Measurements from ENCODE around the gene VPS41. TPM values are rescaled to one million over a fixed set of nuclear protein-coding genes. Genes with fewer than 3 reads are reported as not detected.

Gene VPS41
- total RNA-seq, 4 donors from 2014 or later, result 31.4 to 57.2 (median 49.1) TPM

DNA sequence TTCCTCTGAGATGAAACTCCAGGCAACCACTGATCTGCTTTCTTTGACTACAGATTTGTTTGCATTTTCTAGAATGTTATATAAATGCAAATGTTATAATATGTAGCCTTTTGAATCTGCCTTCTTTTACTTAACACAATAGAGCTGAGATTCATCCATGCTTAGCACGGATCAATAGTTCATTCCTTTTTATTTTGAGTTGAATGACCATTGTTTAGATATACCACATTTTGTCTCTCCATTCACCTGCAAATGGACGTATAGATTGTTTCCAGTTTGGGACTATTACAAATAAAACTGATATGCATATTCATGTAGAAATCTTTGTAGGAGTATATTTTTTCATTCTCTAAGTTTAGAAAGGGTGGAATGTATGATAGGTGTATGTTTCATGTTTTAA is 57.7 kb downstream of the VPS41 start:
- H3K36me3 ChIP-seq, result no peaks in the 10 kb centered on the region
- no peaks in the 10 kb centered on the region for H3K4me1 ChIP-seq
- DNase-seq, result no peak
- no peak overlapping the region for H3K4me3 ChIP-seq (replicated peaks in 1 of 3)
- intact Hi-C loops (cut with DNase I), result no loop called here
- no peaks in the 10 kb centered on the region for H3K9me3 ChIP-seq
- no peaks in the 10 kb centered on the region for H3K27me3 ChIP-seq
- H3K27ac ChIP-seq, result no peak overlapping the region
- 87 to 92% methylated on average over 2 of the region's 2 CpGs for WGBS, 2 donors
- TF ChIP-seq, protein P1, sequence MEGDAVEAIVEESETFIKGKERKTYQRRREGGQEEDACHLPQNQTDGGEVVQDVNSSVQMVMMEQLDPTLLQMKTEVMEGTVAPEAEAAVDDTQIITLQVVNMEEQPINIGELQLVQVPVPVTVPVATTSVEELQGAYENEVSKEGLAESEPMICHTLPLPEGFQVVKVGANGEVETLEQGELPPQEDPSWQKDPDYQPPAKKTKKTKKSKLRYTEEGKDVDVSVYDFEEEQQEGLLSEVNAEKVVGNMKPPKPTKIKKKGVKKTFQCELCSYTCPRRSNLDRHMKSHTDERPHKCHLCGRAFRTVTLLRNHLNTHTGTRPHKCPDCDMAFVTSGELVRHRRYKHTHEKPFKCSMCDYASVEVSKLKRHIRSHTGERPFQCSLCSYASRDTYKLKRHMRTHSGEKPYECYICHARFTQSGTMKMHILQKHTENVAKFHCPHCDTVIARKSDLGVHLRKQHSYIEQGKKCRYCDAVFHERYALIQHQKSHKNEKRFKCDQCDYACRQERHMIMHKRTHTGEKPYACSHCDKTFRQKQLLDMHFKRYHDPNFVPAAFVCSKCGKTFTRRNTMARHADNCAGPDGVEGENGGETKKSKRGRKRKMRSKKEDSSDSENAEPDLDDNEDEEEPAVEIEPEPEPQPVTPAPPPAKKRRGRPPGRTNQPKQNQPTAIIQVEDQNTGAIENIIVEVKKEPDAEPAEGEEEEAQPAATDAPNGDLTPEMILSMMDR (IDR thresholded peaks at IDR 0.05), result no peak
- TF ChIP-seq POLR2A (IDR thresholded peaks at IDR 0.05), result no peak

DNA sequence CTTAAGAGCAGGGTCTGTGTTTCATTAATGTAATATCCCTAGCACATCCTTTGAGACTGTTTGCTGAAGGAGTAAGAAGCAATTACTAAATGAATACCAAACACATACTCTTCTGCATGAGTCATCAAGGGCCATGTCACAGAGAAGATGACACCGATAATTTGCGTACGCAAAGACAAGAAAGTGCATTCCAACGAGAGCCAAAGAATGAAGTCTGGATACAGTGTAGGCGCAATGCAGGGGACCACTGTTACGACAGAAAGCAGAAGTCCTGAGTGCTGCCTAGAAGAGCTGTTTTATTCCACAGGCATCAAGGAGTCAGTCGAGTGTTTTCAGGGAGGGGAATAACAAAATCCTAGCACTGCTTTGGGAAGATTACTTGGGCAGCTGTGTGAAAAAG is 62.7 kb downstream of the VPS41 start:
- no peaks in the 10 kb centered on the region for H3K9me3 ChIP-seq
- no peak for DNase-seq
- TF ChIP-seq, protein P1 (IDR thresholded peaks at IDR 0.05), result no peak
- no peak for TF ChIP-seq POLR2A (IDR thresholded peaks at IDR 0.05)
- H3K27me3 ChIP-seq, result no peaks in the 10 kb centered on the region
- H3K4me1 ChIP-seq, result no peaks in the 10 kb centered on the region
- no peak overlapping the region for H3K27ac ChIP-seq
- WGBS, 2 donors, result 78 to 92% methylated on average over 7 of the region's 7 CpGs
- intact Hi-C loops (cut with DNase I), result no loop called here
- no peak overlapping the region for H3K4me3 ChIP-seq (replicated peaks in 1 of 3)
- H3K36me3 ChIP-seq, result no peaks in the 10 kb centered on the region

DNA sequence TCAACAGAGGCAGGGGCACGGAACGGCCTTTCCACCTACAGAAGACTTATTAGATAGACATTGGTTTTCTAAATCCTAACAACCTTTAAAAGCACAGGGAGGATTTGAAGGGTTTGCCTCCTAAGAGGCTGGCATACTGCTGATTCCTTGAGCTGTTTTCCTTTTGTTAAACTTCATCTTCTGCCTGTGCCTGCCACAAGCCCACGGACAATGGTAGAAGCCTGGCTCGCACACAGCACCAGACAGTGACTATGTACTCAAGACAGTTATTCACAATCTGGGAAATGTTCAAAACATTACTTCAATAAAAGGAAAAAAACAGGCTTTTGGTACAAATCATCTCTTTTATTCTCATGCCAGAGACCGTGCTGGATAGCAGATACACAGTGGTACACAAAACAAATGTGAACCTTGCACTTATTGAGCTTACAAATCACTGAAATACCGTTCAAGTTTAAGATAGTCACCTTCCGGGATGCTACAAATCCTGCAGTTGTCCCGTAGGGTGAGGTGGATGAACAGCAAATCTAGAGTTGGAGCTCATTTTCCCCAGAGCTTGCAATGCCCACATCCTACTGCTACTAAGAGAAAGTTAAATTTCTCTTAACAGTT is 63.9 kb downstream of the VPS41 start:
- DNase-seq, result no peak
- 93 to 95% methylated on average over 8 of the region's 8 CpGs for WGBS, 2 donors
- intact Hi-C loops (cut with DNase I), result no loop called here
- H3K27me3 ChIP-seq, result no peaks in the 10 kb centered on the region
- TF ChIP-seq, protein P1 (IDR thresholded peaks at IDR 0.05), result no peak
- no peak for TF ChIP-seq POLR2A (IDR thresholded peaks at IDR 0.05)
- no peak overlapping the region for H3K27ac ChIP-seq
- H3K4me1 ChIP-seq, result no peaks in the 10 kb centered on the region
- no peaks in the 10 kb centered on the region for H3K9me3 ChIP-seq
- no peaks in the 10 kb centered on the region for H3K36me3 ChIP-seq
- H3K4me3 ChIP-seq (replicated peaks in 1 of 3), result no peak overlapping the region

DNA sequence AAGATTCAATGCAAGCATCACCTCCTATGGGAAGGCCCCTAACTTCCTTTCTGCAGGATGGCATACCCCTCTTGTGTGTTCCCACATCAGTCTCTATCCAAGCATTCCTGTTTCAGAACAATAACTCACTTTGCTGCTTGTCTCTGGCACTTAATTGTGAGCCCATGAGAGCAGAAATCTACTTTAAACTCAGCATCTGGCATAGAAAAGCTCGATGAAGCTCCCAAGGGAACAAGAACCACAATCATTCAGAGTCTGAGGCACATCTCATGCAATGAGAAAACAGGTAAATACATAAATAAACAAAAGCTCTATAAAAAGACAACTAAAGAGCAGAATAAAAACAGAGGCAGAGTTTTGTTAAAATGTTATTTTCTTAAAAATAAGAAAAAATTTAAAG is 66.2 kb downstream of the VPS41 start:
- Histone ChIP-seq H3K27me3 (no peaks in the 10 kb centered on the region), H3K4me1 (no peaks in the 10 kb centered on the region), H3K36me3 (no peaks in the 10 kb centered on the region), H3K27ac (no peak overlapping the region), H3K4me3 (replicated peaks in 1 of 3) (no peak overlapping the region), H3K9me3 (no peaks in the 10 kb centered on the region)
- intact Hi-C loops (cut with DNase I), result no loop called here
- TF ChIP-seq, protein P1 (IDR thresholded peaks at IDR 0.05), result no peak
- TF ChIP-seq POLR2A (IDR thresholded peaks at IDR 0.05), result no peak
- no peak for DNase-seq
- WGBS, 2 donors, result 64 to 74% methylated on average over 1 of the region's 1 CpG

DNA sequence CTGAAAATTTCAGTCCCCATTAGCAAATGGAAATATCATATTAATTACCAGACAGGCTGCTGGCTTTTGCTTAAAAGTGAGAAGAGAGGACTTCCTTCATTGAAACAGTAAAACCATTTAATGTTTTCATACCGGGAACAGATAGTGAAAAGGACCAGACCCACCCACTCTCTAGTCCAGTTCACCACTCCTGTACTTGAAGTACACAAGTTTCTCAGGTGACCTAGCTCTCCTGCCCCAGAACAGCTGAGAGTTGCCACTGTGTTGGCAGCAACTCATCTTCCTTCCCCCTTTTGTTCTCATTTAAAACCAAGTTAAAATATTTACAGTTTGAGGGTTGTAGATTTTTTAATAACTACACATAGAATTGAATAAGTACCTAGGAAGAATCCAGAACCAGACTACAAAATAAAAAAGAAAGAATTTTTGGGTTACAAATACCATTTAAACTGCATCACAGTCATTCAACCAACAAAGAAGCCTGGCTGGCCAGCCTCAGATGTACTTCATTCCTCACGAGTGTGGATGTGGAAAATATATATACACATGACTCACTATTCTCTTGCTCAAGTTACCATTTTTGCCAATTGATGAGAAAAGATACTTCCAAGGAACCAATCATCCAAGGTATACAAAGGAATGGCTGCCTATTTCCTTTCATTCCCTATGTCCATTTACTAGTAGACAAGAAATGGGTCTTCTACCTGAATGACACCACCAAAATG is 68.1 kb downstream of the VPS41 start:
- WGBS, 2 donors, result 43 to 51% methylated on average over 2 of the region's 2 CpGs

More for the DNA sequence above, 68.1 kb downstream of the VPS41 start:
- DNase-seq, result no peak
- TF ChIP-seq, protein P1 (IDR thresholded peaks at IDR 0.05), result no peak
- TF ChIP-seq POLR2A (IDR thresholded peaks at IDR 0.05), result no peak
- no peaks in the 10 kb centered on the region for H3K9me3 ChIP-seq
- H3K27ac ChIP-seq, result no peak overlapping the region
- H3K4me1 ChIP-seq, result no peaks in the 10 kb centered on the region
- H3K4me3 ChIP-seq (replicated peaks in 1 of 3), result no peak overlapping the region
- H3K36me3 ChIP-seq, result no peaks in the 10 kb centered on the region
- H3K27me3 ChIP-seq, result no peaks in the 10 kb centered on the region
- intact Hi-C loops (cut with DNase I), result no loop called here
